HL-60 (cell line): ENCODE measurements around the gene CACNA1S.

ENCODE experiments used
- DNase-seq, 2 experiments: peaks; one replicate each; pipeline ENCODE4 v3.0.0-alpha.2; 2010 to 2020; ENCODE audit warnings: low read depth in 1 of 2, low spot score in 1 of 2
- H3K27ac ChIP-seq: fragments of 250-450 bp; sonication (Bioruptor Pico); replicated peaks from 2 replicates; pipeline ENCODE4 v1.5.1; 2020; ENCODE audit warnings: mild to moderate bottlenecking, moderate library complexity
- H3K27me3 ChIP-seq: fragments of 250-450 bp; sonication (Bioruptor Pico); 2 replicates; pipeline ENCODE4 v1.5.1; 2021; ENCODE audit warnings: mild to moderate bottlenecking, moderate library complexity; ENCODE audit not compliant: insufficient read depth, poor library complexity, severe bottlenecking
- H3K4me3 ChIP-seq: replicated peaks from 2 replicates; pipeline ENCODE4 v1.5.1; 2011; ENCODE audit warnings: mild to moderate bottlenecking, control low read depth, low read length; ENCODE audit not compliant: insufficient read depth
- GABPA ChIP-seq: IDR thresholded peaks from 2 replicates; pipeline ENCODE4 v1.6.1; 2012; ENCODE audit warnings: low read depth
- POLR2AphosphoS5 ChIP-seq: IDR thresholded peaks from 2 replicates; pipeline ENCODE4 v1.6.1; 2012; ENCODE audit warnings: low read depth
- REST ChIP-seq: IDR thresholded peaks from 2 replicates; pipeline ENCODE4 v1.6.1; 2012; ENCODE audit warnings: low read depth; ENCODE audit not compliant: insufficient replicate concordance
- SPI1 ChIP-seq: IDR thresholded peaks from 2 replicates; pipeline ENCODE4 v1.6.1; 2012; ENCODE audit warnings: low read depth, mild to moderate bottlenecking, borderline replicate concordance
- TF ChIP-seq, protein P1 (sequence below): IDR thresholded peaks from one replicate; pipeline ENCODE4 v1.5.1; 2011; ENCODE audit warnings: low read length, control low read depth, inconsistent platforms; ENCODE audit not compliant: insufficient read depth

The CACNA1S gene

DNA sequence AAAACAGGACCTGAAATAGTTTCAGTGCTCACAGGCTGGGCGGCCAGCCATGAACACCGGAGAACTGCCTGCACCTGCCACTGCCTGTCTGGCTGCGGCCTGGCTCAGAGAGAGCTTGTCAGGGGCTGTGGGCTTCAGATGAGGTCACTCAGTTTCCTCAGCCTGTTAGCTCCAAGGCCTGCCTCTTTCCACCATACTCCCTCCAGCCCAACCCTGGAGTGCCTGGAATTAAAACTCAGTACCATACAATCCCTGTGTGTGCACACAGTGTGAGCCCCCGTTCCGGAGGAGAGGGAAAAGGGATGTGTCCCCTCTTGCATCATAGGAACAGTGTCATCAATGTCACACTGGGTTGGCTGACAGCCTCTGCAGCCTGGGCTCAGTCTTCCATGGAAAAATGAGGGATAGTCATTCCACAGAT is 16.2 kb downstream of the CACNA1S start:
- DNase-seq, result no peak
- Histone ChIP-seq H3K27ac (no peak overlapping the region), H3K27me3 (no peaks in the 10 kb centered on the region), H3K4me3 (no peak overlapping the region)
- no peak for TF ChIP-seq SPI1
- TF ChIP-seq POLR2AphosphoS5, result no peak

DNA sequence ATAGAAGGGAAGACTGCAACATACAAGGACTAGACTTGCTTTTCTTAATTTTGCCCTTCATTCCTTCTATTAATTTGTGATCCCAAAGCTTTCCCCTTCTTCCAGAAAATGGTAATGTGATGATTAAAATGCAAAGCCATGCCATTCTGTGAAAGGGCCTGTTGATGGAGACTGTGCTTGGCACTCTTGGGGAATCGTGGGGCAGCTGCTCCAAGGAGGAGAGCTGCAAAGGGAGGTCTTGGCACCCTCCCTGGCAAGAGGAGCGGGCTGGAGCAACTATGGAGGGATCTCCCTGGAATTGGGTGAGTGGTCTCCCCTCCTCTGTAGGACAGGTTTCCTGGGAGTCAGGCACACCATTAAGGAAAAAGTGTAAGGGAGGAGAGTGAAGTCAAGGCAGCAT is 16.6 kb downstream of the CACNA1S start:
- no peak for DNase-seq
- TF ChIP-seq, protein P1, sequence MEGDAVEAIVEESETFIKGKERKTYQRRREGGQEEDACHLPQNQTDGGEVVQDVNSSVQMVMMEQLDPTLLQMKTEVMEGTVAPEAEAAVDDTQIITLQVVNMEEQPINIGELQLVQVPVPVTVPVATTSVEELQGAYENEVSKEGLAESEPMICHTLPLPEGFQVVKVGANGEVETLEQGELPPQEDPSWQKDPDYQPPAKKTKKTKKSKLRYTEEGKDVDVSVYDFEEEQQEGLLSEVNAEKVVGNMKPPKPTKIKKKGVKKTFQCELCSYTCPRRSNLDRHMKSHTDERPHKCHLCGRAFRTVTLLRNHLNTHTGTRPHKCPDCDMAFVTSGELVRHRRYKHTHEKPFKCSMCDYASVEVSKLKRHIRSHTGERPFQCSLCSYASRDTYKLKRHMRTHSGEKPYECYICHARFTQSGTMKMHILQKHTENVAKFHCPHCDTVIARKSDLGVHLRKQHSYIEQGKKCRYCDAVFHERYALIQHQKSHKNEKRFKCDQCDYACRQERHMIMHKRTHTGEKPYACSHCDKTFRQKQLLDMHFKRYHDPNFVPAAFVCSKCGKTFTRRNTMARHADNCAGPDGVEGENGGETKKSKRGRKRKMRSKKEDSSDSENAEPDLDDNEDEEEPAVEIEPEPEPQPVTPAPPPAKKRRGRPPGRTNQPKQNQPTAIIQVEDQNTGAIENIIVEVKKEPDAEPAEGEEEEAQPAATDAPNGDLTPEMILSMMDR, result no peak
- TF ChIP-seq GABPA (no peak), POLR2AphosphoS5 (no peak), REST (no peak), SPI1 (no peak)
- H3K27ac ChIP-seq, result no peak overlapping the region
- no peak overlapping the region for H3K4me3 ChIP-seq
- no peaks in the 10 kb centered on the region for H3K27me3 ChIP-seq

GRCh38 chr1:201094832-201095231 is 17.4 kb downstream of the CACNA1S start:
- TF ChIP-seq POLR2AphosphoS5 (no peak), SPI1 (no peak), GABPA (no peak), REST (no peak)
- TF ChIP-seq, protein P1, result no peak
- Histone ChIP-seq H3K27ac (no peak overlapping the region), H3K27me3 (no peaks in the 10 kb centered on the region)

DNA sequence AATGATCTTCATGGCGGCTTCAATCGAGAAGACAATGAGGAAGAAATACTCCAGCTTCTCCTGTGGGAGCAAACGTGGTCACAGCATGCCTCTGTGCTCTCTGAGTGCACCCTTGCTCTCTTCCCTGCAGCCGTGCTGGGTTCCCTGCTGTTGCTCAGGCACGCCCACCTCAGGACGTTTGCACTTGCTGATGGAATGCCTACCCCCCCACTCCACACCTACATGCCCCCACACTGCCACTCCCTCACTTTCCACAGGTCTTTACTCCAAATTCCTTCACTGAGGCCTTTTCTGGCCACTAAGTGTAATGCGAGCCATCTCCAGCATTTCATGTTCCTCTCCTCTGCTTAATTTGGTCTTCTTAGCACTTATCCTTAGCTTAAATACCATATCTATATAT is 18.3 kb downstream of the CACNA1S start:
- no peak overlapping the region for H3K27ac ChIP-seq
- H3K27me3 ChIP-seq, result no peaks in the 10 kb centered on the region
- DNase-seq, result no peak
- TF ChIP-seq REST (no peak), SPI1 (no peak), POLR2AphosphoS5 (no peak), GABPA (no peak)
- TF ChIP-seq, protein P1, result no peak
- no peak overlapping the region for H3K4me3 ChIP-seq

More at GRCh38 chr1:201094832-201095231, 17.4 kb downstream of the CACNA1S start:
- DNase-seq, result no peak
- H3K4me3 ChIP-seq, result no peak overlapping the region
